IMR-90 (cell line): ENCODE data around the gene AQP1. TPM values are rescaled to one million over a fixed set of nuclear protein-coding genes. Genes with fewer than 3 reads are reported as not detected.

Experiments
- ATAC-seq: fragments of 200-7000 bp; cut with Tn5 transposase; 2 replicates; pipeline ENCODE4 v1.9.1; 2020; ENCODE audit warnings: low read depth, mild to moderate bottlenecking, moderate library complexity
- BruUV-seq: library from RNA; stranded (reverse); fragments of 400-500 nt; replicated peaks from 2 replicates; lab custom pipeline; 2021; lab: Mats Ljungman, UMichigan
- CTCF ChIA-PET: fragments of 300-600 bp; formaldehyde crosslinking; extraction: SDS; loops from one replicate; lab custom pipeline; 2021; ENCODE audit warnings: antibody characterized with exemption; lab: Yijun Ruan, JAX
- POLR2A ChIA-PET: fragments of 300-600 bp; sonication (Branson Sonifier 250); formaldehyde crosslinking; loops from one replicate; lab custom pipeline; 2022; ENCODE audit warnings: antibody characterized with exemption; ENCODE audit not compliant: unreplicated experiment; lab: Charles Lee
- DNase-seq: peaks from one replicate; pipeline ENCODE4 v3.0.0; 2013
- H2AFZ ChIP-seq: replicated peaks from 2 replicates; pipeline ENCODE3; 2013; ENCODE audit warnings: low read length, mild to moderate bottlenecking; ENCODE audit not compliant: poor library complexity
- H2AK5ac ChIP-seq: 2 replicates; pipeline ENCODE4 v1.6.1; 2013; ENCODE audit warnings: low read depth, low read length, inconsistent platforms
- H2AK9ac ChIP-seq: replicated peaks from 2 replicates; pipeline ENCODE3; 2013; ENCODE audit warnings: mild to moderate bottlenecking, low read depth, low read length, moderate library complexity; ENCODE audit not compliant: poor library complexity
- H2BK120ac ChIP-seq: 2 replicates; pipeline ENCODE4 v1.6.1; 2013; ENCODE audit warnings: low read depth, low read length, inconsistent platforms
- H2BK15ac ChIP-seq: 3 replicates; pipeline ENCODE4 v1.6.1; 2013; ENCODE audit warnings: low read depth, low read length, inconsistent platforms
- H2BK20ac ChIP-seq: 2 replicates; pipeline ENCODE4 v1.6.1; 2013; ENCODE audit warnings: low read depth, mild to moderate bottlenecking, inconsistent platforms, low read length, moderate library complexity
- H2BK5ac ChIP-seq: 2 replicates; pipeline ENCODE4 v1.6.1; 2013; ENCODE audit warnings: mild to moderate bottlenecking, low read depth, low read length, inconsistent platforms; ENCODE audit not compliant: poor library complexity, severe bottlenecking
- H3K14ac ChIP-seq: replicated peaks from 2 replicates; pipeline ENCODE4 v1.6.1; 2013; ENCODE audit warnings: low read depth, low read length, inconsistent platforms
- H3K18ac ChIP-seq: 2 replicates; pipeline ENCODE4 v1.6.1; 2013; ENCODE audit warnings: low read depth, low read length, control low read depth
- H3K23ac ChIP-seq: 2 replicates; pipeline ENCODE4 v1.6.1; 2013; ENCODE audit warnings: low read depth, low read length, inconsistent platforms
- H3K27ac ChIP-seq: 2 replicates; pipeline ENCODE4 v1.5.1; 2013; ENCODE audit warnings: mild to moderate bottlenecking, control low read depth, low read length; ENCODE audit not compliant: insufficient read depth
- H3K27me3 ChIP-seq: 2 replicates; pipeline ENCODE4 v1.6.1; 2013; ENCODE audit warnings: low read length; ENCODE audit not compliant: control insufficient read depth, insufficient read depth
- H3K36me3 ChIP-seq: 2 replicates; pipeline ENCODE4 v1.6.1; 2013; ENCODE audit warnings: low read length, mixed read lengths; ENCODE audit not compliant: control insufficient read depth, insufficient read depth
- H3K4ac ChIP-seq: 2 replicates; pipeline ENCODE4 v1.6.1; 2013; ENCODE audit warnings: low read depth, low read length, inconsistent platforms
- H3K4me1 ChIP-seq: 2 replicates; pipeline ENCODE4 v1.6.1; 2013; ENCODE audit warnings: low read length, mixed read lengths; ENCODE audit not compliant: control insufficient read depth, insufficient read depth
- H3K4me2 ChIP-seq: 2 replicates; pipeline ENCODE4 v1.6.1; 2013; ENCODE audit warnings: low read depth, mild to moderate bottlenecking, control low read depth, low read length, moderate library complexity
- H3K4me3 ChIP-seq: 2 replicates; pipeline ENCODE4 v1.5.1; 2013; ENCODE audit warnings: low read depth, mild to moderate bottlenecking, control low read depth, low read length, moderate library complexity; ENCODE audit not compliant: insufficient read depth
- H3K56ac ChIP-seq: 2 replicates; pipeline ENCODE4 v1.6.1; 2013; ENCODE audit warnings: low read length, inconsistent platforms; ENCODE audit not compliant: insufficient read depth; ENCODE audit errors: extremely low read depth
- H3K79me1 ChIP-seq, 2 experiments: 2 replicates each; pipeline ENCODE4 v1.6.1; 2013; ENCODE audit warnings: low read length in 2 of 2, inconsistent platforms in 1 of 2, low read depth in 1 of 2
- H3K9ac ChIP-seq: 2 replicates; pipeline ENCODE4 v1.6.1; 2013; ENCODE audit warnings: low read depth, low read length, control low read depth
- H3K9me1 ChIP-seq: 2 replicates; pipeline ENCODE4 v1.6.1; 2013; ENCODE audit warnings: low read length, inconsistent platforms; ENCODE audit not compliant: insufficient read depth
- H3K9me3 ChIP-seq: 2 replicates; pipeline ENCODE4 v1.6.1; 2013; ENCODE audit warnings: low read length; ENCODE audit not compliant: control insufficient read depth, insufficient read depth
- H4K20me1 ChIP-seq: 2 replicates; pipeline ENCODE4 v1.6.1; 2013; ENCODE audit warnings: low read length, inconsistent platforms; ENCODE audit not compliant: insufficient read depth
- H4K5ac ChIP-seq: 2 replicates; pipeline ENCODE4 v1.6.1; 2013; ENCODE audit warnings: mild to moderate bottlenecking, low read depth, low read length, control low read depth
- H4K8ac ChIP-seq, 2 experiments: 2 replicates each; pipeline ENCODE4 v1.6.1; 2013; ENCODE audit warnings: low read depth in 2 of 2, low read length in 2 of 2, control low read depth in 1 of 2, inconsistent platforms in 1 of 2
- H4K91ac ChIP-seq: 2 replicates; pipeline ENCODE4 v1.6.1; 2013; ENCODE audit warnings: low read depth, low read length, inconsistent platforms; ENCODE audit not compliant: insufficient read depth
- dilution Hi-C: fragments of 300-500 bp; cut with HindIII; formaldehyde crosslinking; loops from one replicate; pipeline ENCODE4 v1.14.3; 2018; ENCODE audit warnings: low sequenced_read_pairs; ENCODE audit not compliant: unreplicated experiment
- in situ Hi-C: fragments of 300-500 bp; cut with MboI; formaldehyde crosslinking; loops from 3 replicates; pipeline ENCODE4 v1.14.3; 2019; ENCODE audit warnings: low sequenced_read_pairs, inconsistent platforms, mixed read lengths
- intact Hi-C: fragments of 100-400 bp; cut with micrococcal nuclease; formaldehyde crosslinking; loops from 2 replicates; pipeline ENCODE4 v1.10.0; 2022
- polyA plus RNA-seq, 3 experiments: library from polyadenylated mRNA; depleted of rRNA; stranded (reverse); fragments of >200 nt; gene quantifications; 2 replicates each; pipeline ENCODE4 v1.2.3, GENCODE V29; 2012; ENCODE audit warnings: low replicate concordance in 1 of 3
- total RNA-seq: library from RNA; depleted of rRNA; stranded (reverse); fragments of >200 nt; gene quantifications from 2 replicates; pipeline ENCODE4 v1.2.3, GENCODE V29; 2012
- TF ChIP-seq, protein P1 (sequence below): conservative IDR thresholded peaks from 2 replicates; pipeline ENCODE4 v1.5.1; 2012; ENCODE audit warnings: mild to moderate bottlenecking, low read depth, low read length, improper control_type of control experiment

AQP1 gene
- total and polyA plus RNA-seq, 2 of the 4 experiments (the other 2 are of a cell fraction): 0.18 to 0.39 TPM

DNA sequence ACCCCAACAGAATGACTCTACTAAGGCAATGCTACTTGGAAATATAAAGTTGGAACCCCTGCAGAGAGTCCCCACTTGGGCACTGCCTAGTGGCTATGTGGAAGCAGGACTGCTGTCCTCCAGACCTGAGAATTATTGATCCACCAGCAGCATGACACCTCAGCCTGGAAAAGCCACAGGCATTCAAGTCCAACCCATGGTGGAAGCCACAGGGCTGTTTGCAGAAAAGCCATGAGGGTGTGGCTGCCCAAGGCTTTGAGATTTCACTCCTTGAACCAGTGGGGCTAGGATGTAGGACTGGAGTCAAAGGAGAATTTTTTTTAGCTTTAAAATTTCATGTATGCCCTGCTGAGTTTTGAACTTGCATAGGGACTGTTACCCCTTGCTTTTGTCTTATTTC lies 38.5 kb downstream of the AQP1 start:
- ATAC-seq (no peak), DNase-seq (no peak)
- Histone ChIP-seq H2BK20ac (no peak overlapping the region), H2AK9ac (no peak overlapping the region), H3K9ac (no peak overlapping the region), H3K56ac (no peak overlapping the region), H2AK5ac (no peak overlapping the region), H2AFZ (no peak overlapping the region), H2BK5ac (no peak overlapping the region), H4K5ac (no peak overlapping the region), H2BK15ac (no peak overlapping the region), H3K9me1 (no peaks in the 10 kb centered on the region), H3K9me3 (peaks cover 4% of the 10 kb centered on the region; the same call in 1 of the 2 replicates), H3K27ac (no peak overlapping the region), H4K8ac (no peak overlapping the region), H4K91ac (no peak overlapping the region), H3K4me1 (no peaks in the 10 kb centered on the region), H3K23ac (no peak overlapping the region), H4K20me1 (no peaks in the 10 kb centered on the region), H3K36me3 (no peaks in the 10 kb centered on the region), H3K79me1 (no peaks in the 10 kb centered on the region), H3K27me3 (peaks cover 14% of the 10 kb centered on the region), H3K14ac (no peak overlapping the region), H3K4me2 (no peak overlapping the region), H2BK120ac (no peak overlapping the region), H3K4ac (no peak overlapping the region), H3K4me3 (no peak overlapping the region), H3K18ac (no peak overlapping the region)
- in situ Hi-C loops (no loop called here), dilution Hi-C loops (no loop called here), intact Hi-C loops (no loop called here)
- TF ChIP-seq, protein P1, sequence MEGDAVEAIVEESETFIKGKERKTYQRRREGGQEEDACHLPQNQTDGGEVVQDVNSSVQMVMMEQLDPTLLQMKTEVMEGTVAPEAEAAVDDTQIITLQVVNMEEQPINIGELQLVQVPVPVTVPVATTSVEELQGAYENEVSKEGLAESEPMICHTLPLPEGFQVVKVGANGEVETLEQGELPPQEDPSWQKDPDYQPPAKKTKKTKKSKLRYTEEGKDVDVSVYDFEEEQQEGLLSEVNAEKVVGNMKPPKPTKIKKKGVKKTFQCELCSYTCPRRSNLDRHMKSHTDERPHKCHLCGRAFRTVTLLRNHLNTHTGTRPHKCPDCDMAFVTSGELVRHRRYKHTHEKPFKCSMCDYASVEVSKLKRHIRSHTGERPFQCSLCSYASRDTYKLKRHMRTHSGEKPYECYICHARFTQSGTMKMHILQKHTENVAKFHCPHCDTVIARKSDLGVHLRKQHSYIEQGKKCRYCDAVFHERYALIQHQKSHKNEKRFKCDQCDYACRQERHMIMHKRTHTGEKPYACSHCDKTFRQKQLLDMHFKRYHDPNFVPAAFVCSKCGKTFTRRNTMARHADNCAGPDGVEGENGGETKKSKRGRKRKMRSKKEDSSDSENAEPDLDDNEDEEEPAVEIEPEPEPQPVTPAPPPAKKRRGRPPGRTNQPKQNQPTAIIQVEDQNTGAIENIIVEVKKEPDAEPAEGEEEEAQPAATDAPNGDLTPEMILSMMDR: no peak
- ChIA-PET CTCF (no interaction called here), POLR2A (no interaction called here)
- no TSS peak for BruUV-seq
